Measurements from ENCODE around the gene TSPAN18.
A peak's percentile ranks its signal among the peaks of the same experiment; 100 is the strongest.

Gene TSPAN18

GRCh38 chr11:44741976-44742375 lies 15.2 kb downstream of the TSPAN18 start:
- no peak for DNase-seq

GRCh38 chr11:44742508-44743246 lies 15.9 kb downstream of the TSPAN18 start:
- DNase-seq, result no peak

- no peak for DNase-seq
Measured at GRCh38 chr11:44743326-44743725, 16.6 kb downstream of the TSPAN18 start.

- no peak for DNase-seq
Measured at GRCh38 chr11:44743959-44744557, 17.3 kb downstream of the TSPAN18 start.

DNA sequence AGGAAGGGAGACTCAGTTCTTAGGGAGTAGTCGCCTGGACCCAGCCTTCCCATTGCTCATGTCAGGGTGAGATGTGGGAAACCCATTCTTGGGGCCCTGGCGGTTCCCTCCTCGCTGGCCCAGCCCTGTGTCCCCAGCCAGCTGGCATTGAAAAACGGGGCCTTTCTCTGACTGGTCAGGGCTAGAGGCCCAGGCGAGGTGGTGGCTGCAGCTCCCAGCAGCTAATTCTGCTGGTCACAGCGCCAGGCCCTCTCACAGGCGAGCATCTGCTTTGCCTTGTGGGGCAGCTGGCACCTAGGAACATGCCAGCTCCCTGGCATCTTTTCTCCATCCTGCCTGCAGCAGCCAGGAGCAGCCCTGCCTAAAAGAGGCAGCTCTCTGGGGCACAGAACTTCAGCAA lies 20.1 kb downstream of the TSPAN18 start:
- no peak for DNase-seq

DNA sequence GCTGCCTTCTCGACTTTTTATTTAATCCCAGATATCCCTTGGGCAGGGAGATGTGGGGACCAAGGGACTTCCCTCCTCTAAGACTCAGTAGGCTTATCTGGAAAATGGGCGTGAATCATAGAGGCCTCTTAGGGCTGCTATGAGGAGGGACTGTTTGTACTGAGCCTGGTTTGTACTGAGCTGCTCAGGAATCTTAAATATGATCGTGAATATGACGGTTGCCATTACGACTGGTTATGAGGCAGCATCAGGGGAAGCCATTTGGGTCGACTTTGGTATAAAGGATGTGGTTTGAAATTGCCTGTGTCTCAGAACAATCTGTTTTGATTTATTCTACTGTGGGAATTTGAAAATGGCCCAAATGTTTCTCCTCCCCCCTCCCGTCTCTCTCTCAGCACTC lies 20.6 kb downstream of the TSPAN18 start:
- DNase-seq, result peak; percentile 12

GRCh38 chr11:44747836-44748235 lies 21.1 kb downstream of the TSPAN18 start:
- DNase-seq, result no peak

DNA sequence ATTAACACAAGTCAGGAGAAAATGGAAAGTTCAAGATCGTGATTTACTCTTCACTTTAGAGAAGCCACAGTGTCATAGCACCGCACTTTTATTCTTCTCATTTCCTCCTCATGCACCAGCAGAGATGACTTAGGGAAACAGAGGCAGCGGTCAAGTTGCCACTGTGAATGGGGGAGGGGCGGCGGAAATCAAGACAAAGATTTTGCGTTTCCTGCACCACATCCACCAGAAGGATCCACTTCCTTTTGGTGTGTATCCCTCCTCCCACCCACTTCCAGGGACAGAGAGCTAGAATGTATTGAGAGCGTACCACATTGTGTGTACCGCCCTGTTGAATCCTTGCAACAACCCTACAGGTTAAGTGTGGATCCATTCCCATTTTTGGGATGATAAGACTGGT lies 21.8 kb downstream of the TSPAN18 start:
- no peak for DNase-seq

GRCh38 chr11:44749189-44749588 lies 22.4 kb downstream of the TSPAN18 start:
- no peak for DNase-seq

DNA sequence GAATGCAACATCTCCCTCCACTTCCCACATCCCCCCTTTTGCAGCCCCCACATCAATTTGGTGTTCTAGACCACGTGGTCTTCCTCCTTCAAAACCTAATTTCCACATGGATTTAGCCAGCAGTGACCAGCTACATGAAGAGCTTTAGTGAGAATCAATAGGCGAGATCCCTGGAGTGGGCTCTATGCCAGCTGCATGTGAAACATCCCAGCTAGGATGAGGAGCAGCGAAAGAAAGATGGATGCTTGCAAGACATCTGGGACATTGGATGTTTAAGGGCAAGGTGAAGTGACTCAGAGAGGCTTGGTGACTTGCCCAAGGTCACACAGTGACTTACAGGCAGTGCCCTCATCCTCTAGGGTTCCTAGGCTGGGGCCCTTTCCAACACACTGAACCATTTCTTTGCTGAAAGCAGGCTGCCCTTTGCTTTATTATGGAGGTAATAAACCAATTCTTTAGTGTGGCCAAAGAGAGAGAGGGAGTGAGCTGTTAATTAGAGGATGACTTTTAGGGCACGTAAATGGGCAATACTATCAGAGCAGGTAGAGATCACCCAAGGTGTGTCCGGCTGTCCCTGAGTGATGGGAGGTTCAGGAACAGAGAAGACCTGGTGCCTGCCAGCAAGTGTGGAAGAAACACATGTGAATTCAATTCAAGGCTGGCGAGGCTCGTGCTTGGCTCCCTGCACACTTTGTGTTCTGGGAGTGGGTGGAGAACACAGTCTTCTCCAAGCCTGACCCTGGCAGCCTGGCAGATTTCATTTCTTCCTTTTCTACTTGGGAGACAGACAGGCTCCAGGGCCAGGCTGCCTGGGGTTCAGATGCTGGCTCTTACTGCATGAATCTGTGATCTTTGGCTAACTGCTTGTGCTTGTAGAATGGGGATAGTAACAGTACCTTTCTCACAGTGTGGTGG lies 24.0 kb downstream of the TSPAN18 start:
- no peak for DNase-seq

DNA sequence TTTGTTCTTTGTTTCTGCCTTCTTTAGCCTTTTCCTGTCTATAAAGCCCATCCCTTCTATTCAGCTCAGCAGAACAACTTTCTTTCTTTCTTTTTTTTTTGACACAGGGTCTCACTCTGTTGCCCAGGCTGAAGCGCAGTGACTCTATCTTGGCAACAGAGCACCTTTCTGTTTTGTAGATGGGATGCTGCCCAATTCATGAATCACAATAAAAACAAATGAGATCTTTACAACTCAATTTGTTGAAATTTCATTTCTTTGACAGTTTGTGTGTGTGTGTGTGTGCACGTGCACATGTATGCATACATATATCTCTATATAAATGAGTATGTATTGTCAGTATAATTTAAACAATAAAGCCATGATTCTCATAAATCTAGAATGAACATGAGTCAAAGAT lies 25.5 kb downstream of the TSPAN18 start:
- DNase-seq, result no peak

- DNase-seq, result no peak
Measured at GRCh38 chr11:44752713-44753112, 26.0 kb downstream of the TSPAN18 start.

- no peak for DNase-seq
Measured at GRCh38 chr11:44753961-44754645, 27.3 kb downstream of the TSPAN18 start.

DNA sequence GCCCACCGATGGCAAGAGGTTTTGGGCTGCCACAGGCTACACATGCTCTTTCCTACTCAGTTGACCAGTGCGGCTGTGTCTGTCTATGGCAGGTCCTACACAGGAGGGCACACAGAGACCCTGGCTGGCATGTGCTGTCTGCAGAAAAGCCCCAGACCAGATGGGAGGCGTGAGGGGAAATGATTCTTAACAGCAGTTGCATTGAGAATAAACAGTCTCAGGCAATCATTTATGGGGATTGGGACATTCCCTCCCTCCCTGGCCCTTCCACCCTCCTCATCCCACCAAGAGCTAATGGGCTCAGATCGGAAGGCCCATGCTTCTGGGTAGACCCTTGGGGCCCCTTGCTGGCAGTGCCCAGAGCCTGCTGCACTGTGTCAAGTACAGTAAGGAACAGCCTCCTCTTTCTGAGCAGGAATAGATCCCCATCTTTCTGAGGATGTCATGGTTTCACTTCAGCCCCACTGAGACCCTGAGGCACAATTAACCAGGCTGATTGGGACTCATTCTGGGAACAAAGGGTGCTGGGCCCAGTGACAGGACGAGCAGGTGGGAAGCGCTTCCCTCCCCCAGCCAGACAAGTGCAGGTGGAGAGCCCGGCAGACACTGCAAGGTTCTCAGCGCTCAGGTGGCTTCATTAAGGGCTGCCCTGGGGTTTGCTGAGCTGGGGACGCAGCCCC lies 28.3 kb downstream of the TSPAN18 start:
- DNase-seq, result no peak

DNA sequence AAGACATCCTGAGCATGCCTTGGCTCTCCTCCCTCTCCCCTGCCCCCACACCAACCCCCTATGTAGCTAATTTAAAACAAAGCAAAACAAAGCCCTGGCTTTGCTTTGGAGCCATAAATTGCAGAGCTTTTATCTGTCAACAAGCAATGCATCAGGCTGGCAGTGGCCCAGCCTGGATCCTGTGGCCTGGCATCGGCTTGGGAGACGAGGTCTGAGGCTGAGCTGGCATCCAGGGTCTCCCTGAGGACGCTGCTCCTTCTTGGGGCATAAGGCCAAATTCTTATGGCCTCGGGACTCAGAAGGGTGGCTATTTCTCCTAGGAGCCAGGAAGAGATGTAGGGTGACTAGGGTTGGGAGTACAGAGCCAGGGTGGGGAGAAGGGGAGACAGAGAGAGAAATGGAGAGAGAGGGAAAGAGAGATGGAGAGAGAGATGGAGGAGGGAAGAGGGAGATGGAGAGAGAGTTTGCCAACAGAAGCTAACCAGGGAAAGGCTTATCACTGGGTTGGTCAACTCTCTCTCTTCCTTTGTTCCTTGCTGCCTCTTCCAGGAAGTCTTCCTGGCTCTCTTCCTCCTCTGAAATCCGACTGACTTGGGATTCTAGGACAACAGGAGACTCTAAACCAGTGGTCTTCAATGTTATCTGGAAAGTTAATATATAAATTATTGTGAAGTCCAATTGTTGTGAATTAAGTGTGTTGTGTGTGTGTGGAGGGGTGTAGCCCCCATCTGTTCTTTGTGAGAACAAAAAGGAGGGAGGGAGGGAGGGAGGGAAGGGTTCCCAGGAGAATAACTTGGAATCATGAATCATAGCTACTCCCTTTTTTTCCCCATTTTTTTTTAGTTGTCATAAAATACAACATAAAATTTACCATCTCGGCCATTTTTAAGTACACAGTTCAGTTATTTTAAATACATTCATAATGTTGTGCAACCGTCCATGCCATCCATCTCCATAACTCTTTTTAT lies 29.1 kb downstream of the TSPAN18 start:
- no peak for DNase-seq

GRCh38 chr11:44758983-44759382 lies 32.2 kb downstream of the TSPAN18 start:
- DNase-seq, result no peak

DNA sequence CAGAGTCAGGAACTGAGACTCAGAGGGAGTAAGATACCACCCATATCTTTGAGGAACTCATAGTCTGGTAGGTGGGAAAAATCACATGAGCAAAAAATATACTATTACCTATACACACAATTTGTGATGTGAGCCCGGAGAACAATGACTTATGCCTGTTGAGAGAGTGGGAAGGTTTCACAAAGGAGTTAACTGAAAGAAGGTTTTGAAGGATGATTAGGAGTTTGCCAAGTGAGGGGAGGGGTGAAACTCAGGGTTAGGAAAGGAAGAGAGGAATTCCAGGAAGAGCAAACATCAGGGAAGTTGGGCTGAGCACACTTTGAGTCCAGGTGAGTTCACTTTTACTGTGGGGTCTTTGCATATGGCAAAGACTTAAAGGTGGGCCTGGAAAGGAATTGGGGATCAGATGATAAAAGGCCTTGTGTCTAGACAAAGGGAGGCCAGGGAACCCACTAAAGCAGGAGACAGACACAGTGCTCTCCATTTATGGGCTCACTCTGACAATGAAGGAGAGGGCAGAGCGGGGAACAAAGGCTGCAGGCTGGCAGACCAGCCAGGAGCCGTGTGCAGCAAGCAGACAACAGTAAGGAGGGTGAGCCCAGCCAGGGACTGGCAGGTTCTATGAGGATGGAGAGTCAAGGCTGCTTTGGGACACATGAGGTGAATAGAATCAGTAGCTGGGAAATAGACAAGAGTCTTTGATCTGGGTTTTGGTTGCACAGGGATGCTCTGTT lies 33.1 kb downstream of the TSPAN18 start:
- no peak for DNase-seq

DNA sequence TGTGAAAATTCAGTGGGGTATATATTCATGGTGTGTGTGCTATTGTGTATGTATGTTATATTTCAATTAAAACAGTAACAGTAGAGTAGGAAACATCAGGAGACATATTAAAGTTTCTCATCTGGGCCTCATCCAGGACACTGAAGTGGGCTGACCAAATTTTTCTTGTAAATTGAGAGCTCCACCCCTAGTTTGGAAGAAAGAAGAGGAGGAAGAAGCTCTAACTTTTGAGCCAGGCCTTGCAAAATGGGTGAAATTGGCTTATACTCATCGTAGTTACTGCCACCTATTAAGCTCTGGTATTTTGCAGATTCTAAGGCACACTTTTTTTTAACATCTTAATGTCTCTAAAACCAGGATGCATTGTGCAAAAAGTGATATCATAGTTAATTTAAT lies 33.7 kb downstream of the TSPAN18 start:
- DNase-seq, result no peak

GRCh38 chr11:44760917-44761550 lies 34.3 kb downstream of the TSPAN18 start:
- DNase-seq, result no peak

- no peak for DNase-seq
Measured at GRCh38 chr11:44761551-44761961, 34.8 kb downstream of the TSPAN18 start.
